Astrocyte of the cerebellum (primary cell): ENCODE measurements around the gene CHRDL2.
"Not testable (repeated sequence)": the region's sequence is repeated elsewhere in the genome, so short reads cannot be mapped to it uniquely, and the experiment has no call there.

Source experiments
- DNase-seq: peaks from one replicate; pipeline ENCODE4 v3.0.0-alpha.2; 2011; ENCODE audit warnings: low read depth
- H3K4me3 ChIP-seq: 2 replicates; pipeline ENCODE4 v1.5.1; 2011; ENCODE audit warnings: mild to moderate bottlenecking, low read depth, low read length, moderate library complexity
- CTCF ChIP-seq: IDR thresholded peaks from 2 replicates; pipeline ENCODE4 v1.5.1; 2012; ENCODE audit warnings: low read length, low read depth, moderate library complexity, mild to moderate bottlenecking; ENCODE audit errors: missing control alignments
- in situ Hi-C: cut with HindIII; loops from 2 replicates; pipeline ENCODE4 v1.10.0; 2017; ENCODE audit warnings: low sequenced_read_pairs

Gene CHRDL2

DNA sequence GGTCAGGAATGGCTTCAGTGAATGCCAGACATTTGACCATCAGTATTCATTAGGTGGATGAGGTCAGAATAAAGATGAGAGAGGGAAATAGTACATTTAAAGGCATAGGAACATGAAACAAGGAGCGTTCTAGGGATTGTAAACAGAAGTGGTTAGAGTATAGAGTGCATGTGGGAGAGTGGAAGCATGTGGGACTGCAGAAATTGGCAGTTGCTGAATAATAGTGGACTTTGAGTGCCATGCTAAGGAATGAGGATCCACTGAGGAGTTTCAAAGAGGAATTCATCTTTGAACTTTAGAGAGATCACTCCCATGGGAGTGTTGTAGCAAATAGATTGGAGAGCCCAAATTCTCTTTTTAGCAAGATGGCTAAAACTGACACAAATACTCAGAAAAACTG is 25.3 kb upstream of the CHRDL2 start:
- in situ Hi-C loops: no loop called here
- DNase-seq: no peak
- TF ChIP-seq CTCF: no peak
- H3K4me3 ChIP-seq: no peak overlapping the region

- in situ Hi-C loops: no loop called here
- H3K4me3 ChIP-seq: no peak overlapping the region
- no peak for DNase-seq
- TF ChIP-seq CTCF: no peak
These were observed 24.3 kb upstream of the CHRDL2 start for GRCh38 chr11:74755395-74755995.

DNA sequence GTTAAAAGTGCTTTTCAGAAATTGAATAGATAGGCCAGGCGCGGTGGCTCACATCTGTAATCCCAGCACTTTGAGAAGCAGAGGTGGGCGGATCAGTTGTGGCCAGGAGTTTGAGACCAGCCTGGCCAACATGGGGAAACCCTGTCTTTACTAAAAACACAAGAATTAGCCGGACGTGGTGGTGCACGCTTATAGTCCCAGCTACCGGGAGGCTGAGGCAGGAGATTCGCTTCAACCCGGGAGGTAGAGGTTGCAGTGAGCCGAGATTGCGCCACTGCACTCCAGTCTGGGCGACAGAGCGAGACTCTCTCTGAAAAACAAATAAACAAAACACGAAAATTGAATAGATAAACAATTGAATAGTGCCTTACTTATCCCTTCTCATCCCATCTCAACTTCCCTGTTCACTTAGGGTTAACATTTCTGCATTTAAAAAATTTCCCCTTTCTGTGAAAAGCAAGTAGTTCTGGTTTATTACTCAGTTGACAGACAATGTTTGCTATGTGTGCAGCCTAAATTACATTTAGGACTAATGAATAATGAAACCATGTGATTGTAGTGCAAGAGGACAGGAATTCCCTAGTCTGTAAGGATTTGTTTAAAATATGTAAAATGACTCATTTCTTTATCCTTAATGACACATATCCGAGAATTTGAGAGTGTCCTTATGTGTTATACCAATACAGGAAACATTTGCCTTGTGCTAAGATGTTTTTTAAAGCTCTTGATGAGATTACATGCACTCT is 23.5 kb upstream of the CHRDL2 start:
- H3K4me3 ChIP-seq: peak overlapping the region; percentile 4
- DNase-seq: peak; percentile 57
- TF ChIP-seq CTCF: no peak
- in situ Hi-C loops: no loop called here

- in situ Hi-C loops: no loop called here
- DNase-seq: no peak
- TF ChIP-seq CTCF: no peak
- no peak overlapping the region for H3K4me3 ChIP-seq
These were observed 20.1 kb upstream of the CHRDL2 start for GRCh38 chr11:74751303-74751702.

DNA sequence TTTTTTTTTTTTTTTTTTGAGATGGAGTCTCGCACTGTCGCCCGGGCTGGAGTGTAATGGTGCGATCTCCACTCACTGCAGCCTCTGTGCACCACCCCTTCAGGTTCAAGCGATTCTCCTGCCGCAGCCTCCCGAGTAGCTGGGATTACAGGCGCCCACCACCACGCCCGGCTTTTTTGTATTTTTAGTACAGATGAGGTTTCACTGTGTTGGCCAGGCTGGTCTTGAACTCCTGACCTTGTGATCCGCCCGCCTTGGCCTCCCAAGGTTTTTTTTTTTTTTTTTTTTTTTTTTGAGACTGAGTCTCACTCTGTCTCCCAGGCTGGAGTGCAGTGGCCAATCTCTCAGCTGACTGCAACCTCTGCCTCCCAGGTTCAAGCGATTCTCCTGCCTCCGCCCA is 19.4 kb upstream of the CHRDL2 start:
- DNase-seq, H3K4me3 ChIP-seq, in situ Hi-C loops: not testable (repeated sequence)

GRCh38 chr11:74749965-74750296 is 18.7 kb upstream of the CHRDL2 start:
- no peak for TF ChIP-seq CTCF
- no peak for DNase-seq
- H3K4me3 ChIP-seq: peak overlapping the region; percentile 55
- in situ Hi-C loops: no loop called here

DNA sequence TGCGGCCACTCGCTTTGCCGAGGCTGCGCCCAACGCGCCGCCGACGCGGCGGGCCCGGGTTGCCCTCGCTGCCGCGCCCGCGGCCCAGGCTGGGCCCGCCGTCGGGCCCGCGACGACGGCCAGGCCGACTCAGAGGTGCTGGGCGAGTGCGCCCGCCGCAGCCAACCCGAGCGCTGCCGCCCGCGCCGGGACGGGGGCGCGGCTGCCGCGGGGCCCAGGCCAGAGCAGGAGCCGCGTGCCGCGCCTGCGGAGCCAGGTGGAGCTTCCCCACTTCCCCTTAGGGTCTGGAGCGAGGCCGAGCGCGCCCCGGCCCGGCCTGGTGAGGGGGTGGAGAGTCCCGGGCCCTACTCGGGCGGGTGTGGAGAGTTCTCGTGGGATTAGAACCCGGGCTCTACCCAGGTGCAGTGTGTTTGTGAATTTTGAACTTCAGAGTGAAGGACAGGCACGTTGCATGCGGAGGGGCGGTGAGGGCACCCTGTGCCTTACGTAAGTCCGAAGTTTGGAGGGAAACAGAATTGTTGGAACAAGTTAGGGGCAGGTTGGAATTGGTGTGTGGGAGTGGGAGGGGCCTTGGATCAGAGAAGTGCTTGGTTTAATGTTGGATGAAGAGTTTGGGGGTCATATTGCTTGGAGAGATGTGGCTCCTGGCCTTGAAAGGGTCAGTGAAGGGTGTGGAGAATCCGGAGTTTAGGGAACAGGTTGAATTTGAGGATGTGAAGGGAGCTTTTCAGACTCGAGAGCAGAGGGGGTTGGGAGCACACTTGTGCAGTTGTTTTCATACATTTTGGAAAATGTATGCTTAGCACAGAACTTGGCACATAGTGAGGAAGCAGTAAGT is 18.1 kb upstream of the CHRDL2 start:
- TF ChIP-seq CTCF: no peak
- DNase-seq: no peak
- peak overlapping the region; percentile 55 for H3K4me3 ChIP-seq
- in situ Hi-C loops: no loop called here
